ACHN (cell line): ENCODE results near the gene CYP21A2.
A peak's percentile ranks its signal among the peaks of the same experiment; 100 is the strongest.
"Not testable (repeated sequence)": the region's sequence is repeated elsewhere in the genome, so short reads cannot be mapped to it uniquely, and the experiment has no call there.

ENCODE experiments used
- DNase-seq: peaks from one replicate; pipeline ENCODE4 v3.0.0-alpha.2; 2015
- in situ Hi-C: cut with HindIII; loops from 2 replicates; pipeline ENCODE4 v1.10.0; 2017; ENCODE audit warnings: low sequenced_read_pairs, low pct_ligation_motif_present, low pct_unique_long_range_greater_than_20kb

The CYP21A2 gene

DNA sequence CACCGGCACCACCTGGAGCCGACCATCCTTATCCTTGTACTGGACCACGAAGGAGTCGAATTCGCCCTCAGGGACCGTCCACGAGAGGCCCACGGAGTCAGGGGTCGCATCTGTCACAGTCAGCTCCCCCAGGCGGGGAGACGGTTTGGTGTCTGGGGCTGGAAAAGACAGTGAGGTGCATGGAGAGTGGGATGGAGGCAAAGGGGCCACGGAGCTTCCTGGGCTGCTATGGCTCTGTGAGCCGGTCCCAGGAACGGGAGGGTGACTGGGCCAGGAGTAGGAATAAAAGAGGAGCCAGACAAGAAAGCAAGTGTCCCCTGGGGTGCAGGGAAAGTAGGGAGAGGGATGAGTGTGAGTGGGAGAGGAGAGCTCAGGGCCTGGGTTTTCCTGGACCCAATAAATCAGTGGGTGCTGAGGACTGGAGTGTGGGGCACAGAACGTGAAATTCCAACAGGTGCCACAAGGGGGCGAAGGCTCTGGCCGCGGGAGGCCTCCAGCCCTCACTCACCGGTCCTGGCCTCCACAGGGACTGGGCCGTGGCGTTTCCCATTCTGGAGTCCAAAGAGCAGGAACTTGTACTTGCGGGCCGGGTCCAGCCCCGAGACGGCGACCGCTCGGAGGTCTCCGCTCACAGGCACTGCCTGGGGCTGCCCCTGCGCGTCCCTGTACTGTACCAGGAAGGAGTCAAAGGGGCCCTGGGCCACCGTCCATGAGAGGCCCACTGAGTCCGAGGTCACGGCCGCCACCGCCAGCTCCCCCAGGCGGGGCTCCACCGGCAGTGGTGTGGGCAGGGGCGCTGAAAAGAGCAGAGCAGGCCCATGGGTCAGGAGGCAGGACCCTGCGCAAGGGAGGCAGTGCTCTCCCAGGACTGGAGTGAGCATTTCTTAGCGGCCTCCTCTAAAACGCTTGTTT lies 9.9 kb downstream of the CYP21A2 start:
- peak; percentile 44 for DNase-seq
- in situ Hi-C loops: no loop called here

DNA sequence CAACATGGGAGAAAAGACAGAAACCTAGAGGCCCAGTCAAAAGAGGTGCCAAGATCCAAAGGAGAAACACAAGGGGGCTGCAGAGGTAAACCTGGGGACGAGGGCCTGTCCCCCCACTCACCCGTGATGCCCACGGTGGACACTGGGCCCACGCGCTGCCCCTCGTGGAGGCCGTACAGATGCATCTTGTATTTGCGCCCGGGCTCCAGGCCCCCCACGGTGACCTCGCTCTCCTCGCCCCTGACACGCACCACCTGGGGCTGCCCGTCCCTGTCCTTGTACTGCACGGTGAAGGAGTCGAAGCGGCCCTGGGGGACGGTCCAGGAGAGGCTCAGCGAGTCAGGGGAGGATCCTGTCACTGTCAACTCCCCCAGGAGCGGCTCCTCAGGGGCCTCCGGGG lies 10.9 kb downstream of the CYP21A2 start:
- DNase-seq, in situ Hi-C loops: not testable (repeated sequence)

DNA sequence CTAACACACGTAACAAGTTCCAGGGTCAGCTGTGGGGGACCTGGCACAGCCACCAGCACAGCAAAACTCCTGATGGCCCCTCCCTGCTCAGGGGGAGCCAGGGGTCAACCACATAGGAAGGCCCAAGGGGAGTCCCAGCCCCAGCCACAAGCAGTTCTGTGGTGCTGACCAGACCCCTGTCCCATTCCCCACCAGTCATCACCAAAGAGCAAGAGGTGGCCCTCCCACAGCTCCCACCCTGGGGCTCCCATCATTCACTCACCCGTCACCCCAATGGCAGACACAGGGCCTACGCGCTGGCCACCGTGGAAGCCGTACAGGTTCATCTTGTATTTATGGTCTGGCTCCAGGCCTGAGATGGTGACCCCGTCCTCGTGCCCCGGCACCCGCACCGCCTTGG lies 11.5 kb downstream of the CYP21A2 start:
- in situ Hi-C loops, DNase-seq: not testable (repeated sequence)

DNA sequence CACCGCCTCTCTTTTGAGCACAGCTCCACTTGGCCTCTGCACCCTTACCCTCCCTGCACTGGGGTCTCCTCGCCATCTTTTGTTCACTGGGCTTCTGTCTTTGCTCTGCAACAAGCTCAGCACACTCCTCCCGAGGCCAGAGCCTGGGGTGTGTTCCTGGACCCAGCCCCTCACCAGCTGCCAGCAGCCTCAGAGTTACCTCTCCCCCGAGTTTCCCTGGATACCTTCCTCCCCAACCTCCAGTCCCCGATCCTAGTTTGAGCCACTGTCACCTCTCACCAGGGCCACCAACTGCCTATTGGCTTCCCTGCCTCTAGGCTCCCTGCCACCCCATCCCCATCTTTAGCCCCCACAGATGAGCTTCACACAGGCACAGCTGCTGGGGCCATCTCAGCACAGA lies 12.3 kb downstream of the CYP21A2 start:
- in situ Hi-C loops: no loop called here
- no peak for DNase-seq

DNA sequence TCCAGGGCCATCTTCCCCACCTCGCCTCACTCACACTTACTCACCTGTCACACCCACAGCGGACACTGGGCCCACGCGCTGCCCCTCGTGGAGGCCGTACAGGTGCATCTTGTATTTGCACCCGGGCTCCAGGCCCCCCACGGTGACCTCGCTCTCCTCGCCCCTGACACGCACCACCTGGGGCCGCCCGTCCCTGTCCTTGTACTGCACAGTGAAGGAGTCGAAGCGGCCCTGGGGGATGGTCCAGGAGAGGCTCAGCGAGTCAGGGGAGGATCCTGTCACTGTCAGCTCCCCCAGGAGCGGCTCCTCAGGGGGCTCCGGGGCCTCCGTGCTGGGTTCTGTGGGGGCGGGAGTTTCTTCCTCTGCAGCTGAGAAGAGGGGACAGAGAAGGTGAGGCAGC lies 14.4 kb downstream of the CYP21A2 start:
- DNase-seq, in situ Hi-C loops: not testable (repeated sequence)

DNA sequence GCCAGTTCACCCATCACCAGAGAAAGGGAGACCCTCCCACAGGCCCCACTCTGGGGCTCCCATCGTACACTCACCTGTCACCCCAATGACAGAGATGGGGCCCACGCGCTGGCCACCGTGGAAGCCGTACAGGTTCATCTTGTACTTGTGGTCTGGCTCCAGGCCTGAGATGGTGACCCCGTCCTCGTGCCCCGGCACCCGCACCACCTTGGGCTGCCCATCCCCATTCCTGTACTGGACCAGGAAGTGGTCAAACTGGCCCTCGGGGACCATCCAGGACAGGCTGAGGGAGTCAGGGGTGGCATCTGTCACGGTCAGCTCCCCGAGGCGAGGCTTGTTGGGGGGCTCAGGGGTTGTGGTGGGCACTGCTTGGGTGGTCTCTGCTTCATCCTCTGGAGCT lies 15.1 kb downstream of the CYP21A2 start:
- DNase-seq, in situ Hi-C loops: not testable (repeated sequence)

DNA sequence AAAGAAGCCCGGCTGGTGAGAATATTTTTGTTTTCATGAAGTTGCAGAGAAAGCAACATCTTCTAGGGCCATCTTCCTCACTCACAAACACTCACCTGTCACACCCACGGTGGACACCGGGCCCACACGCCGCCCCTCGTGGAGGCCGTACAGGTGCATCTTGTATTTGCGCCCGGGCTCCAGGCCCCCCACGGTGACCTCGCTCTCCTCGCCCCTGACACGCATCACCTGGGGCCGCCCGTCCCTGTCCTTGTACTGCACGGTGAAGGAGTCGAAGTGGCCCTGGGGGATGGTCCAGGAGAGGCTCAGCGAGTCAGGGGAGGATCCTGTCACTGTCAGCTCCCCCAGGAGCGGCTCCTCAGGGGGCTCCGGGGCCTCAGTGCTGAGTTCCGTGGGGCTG lies 17.5 kb downstream of the CYP21A2 start:
- DNase-seq, in situ Hi-C loops: not testable (repeated sequence)

DNA sequence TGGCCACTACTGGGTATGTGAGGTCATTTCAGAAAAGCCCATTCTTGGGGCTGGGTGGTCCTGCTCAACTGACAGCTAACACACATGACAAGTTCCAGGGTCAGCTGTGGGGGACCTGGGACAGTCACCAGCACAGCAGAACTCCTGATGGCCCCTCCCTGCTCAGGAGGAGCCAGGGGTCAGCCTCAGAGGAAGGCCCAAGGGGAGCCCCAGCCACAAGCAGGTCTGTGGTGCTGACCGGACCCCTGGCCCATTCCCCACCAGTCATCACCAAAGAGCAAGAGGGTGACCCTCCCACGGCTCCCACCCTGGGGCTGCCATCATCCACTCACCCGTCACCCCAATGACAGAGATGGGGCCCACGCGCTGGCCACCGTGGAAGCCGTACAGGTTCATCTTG lies 18.0 kb downstream of the CYP21A2 start:
- no peak for DNase-seq
- in situ Hi-C loops: no loop called here

DNA sequence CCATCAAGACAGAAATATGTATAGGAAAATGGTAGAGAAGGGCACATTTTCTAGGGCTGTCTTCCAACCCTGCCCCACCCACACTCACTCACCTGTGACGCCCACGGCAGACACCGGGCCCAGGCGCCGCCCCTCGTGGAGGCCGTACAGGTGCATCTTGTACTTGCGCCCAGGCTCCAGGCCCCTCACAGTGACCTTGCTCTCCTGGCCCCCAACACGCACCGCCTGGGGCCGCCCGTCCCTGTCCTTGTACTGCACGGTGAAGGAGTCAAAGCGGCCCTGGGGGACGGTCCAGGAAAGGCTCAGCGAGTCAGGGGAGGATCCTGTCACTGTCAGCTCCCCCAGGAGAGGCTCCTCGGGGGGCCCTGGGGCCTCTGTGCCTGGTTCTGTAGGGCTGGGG lies 19.8 kb downstream of the CYP21A2 start:
- in situ Hi-C loops: no loop called here
- DNase-seq: no peak

DNA sequence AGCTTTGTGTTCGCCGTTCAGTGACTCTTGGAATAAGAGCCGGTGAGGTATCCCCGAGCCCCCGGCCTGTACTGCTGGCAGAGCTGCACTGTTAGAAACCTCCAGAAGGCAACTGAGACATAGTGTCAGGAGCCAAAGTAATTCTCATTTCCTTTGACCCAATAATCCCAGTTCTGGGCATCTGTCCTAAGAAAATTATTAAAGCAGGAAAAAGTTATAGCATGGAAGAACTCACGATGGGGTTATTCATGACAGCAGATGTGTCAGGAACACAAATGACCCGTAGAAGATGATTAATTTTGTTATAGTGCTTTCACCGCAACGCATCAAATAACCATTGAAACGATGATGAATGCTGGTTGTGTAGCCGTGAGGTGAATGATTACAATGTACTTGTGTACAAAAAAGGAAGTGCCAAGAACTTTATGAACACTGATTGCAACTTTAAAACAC lies 20.3 kb downstream of the CYP21A2 start:
- DNase-seq: no peak
- in situ Hi-C loops: no loop called here

DNA sequence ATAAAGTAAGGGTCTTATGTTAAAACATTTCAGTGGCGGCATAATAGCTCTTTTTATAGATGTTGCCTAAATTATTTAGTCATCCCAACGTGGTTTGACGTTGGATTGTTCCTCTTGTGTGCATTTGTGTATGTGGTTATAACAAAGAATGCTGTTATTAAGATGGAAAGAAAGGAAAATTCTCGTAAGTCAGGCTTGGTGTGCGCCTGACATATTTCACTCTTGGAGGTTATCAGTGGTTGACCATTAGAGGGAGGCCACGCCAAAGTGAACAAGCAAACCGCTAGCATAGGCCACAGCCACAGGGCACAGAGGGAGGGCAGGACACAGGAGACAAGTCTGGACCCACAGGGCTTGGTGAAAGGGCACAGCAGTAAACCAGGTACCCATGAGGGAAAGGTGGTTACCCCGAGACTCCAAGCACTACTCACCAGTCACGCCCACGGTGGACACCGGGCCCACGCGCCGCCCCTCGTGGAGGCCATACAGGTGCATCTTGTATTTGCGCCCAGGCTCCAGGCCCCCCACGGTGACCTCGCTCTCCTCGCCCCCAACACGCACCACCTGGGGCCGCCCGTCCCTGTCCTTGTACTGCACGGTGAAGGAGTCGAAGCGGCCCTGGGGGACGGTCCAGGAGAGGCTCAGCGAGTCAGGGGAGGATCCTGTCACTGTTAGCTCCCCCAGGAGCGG lies 22.9 kb downstream of the CYP21A2 start:
- DNase-seq: peak; percentile 7
- in situ Hi-C loops: no loop called here

DNA sequence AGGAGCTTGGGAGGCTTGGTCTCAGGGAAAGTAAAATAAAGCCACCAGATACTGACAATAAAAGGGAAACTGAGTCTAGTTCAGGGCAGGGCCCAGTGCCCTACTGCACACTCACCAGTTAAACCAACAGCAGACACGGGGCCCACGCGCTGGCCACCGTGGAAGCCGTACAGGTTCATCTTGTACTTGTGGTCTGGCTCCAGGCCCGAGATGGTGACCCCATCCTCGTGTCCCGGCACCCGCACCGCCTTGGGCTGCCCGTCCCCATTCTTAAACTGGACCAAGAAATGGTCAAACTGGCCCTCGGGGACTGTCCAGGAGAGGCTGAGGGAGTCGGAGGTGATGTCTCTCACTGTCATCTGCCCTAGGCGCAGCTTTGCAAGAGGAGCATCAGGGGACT lies 26.5 kb downstream of the CYP21A2 start:
- DNase-seq: no peak
- in situ Hi-C loops: no loop called here

DNA sequence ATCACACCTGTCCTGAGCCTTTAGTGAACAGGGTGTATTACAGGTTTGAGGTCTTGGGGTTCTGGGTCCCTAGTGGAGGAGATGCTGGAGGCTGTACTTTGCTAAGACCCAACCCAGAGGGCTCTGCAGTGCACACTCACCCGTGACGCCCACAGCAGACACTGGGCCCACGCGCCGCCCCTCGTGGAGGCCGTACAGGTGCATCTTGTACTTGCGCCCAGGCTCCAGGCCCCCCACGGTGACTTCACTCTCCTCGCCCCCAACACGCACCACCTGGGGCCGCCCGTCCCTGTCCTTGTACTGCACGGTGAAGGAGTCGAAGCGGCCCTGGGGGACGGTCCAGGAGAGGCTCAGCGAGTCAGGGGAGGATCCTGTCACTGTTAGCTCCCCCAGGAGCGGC lies 29.3 kb downstream of the CYP21A2 start:
- DNase-seq, in situ Hi-C loops: not testable (repeated sequence)

DNA sequence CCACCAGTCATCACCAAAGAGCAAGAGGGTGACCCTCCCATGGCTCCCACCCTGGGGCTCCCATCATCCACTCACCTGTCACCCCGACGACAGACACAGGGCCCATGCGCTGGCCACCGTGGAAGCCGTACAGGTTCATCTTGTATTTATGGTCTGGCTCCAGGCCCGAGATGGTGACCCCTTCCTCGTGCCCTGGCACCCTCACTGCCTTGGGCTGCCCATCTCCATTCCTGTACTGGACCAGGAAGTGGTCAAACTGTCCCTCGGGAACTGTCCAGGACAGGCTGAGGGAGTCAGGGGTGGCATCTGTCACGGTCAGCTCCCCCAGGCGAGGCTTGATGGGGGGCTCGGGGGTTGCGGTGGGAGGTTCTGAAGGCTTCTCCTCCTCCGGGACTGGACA lies 30.1 kb downstream of the CYP21A2 start:
- DNase-seq, in situ Hi-C loops: not testable (repeated sequence)

DNA sequence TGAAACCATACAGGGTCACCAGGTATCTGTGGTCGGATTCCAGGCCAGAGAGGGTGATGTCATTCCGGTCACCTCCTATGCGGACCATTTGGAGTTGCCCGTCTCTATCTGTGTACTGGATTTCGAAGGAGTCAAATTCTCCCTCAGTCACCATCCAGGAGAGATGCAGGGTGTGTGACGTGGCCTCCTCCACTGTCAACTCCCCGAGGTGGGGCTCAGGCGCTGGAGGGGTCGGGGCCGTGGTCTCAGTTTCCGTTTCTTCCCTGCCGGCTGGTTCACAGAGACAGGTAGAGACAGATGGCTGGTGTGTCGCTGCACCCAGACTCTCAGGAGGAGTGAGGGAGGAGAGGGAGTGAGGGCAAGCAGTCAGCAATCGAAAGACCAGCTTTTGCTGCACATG lies 30.7 kb downstream of the CYP21A2 start:
- in situ Hi-C loops: no loop called here
- DNase-seq: no peak

DNA sequence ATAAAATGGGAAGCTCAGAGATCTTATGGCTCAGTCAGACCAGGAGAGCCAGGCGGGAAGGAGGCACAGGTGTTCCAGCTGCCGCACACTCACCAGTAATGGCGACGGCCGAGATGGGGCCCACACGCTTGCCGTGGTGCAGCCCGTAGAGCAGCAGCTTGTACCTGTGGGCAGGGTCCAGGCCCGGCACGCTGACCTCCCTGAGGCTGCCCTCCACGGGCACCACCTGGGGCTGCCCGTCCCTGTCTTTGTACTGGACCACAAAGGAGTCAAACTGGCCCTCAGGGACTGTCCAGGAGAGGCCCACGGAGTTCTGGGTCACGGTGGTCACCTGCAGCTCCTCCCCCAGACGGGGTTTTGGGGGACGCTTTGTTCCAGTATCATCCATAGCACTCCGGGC lies 31.2 kb downstream of the CYP21A2 start:
- in situ Hi-C loops: no loop called here
- no peak for DNase-seq

DNA sequence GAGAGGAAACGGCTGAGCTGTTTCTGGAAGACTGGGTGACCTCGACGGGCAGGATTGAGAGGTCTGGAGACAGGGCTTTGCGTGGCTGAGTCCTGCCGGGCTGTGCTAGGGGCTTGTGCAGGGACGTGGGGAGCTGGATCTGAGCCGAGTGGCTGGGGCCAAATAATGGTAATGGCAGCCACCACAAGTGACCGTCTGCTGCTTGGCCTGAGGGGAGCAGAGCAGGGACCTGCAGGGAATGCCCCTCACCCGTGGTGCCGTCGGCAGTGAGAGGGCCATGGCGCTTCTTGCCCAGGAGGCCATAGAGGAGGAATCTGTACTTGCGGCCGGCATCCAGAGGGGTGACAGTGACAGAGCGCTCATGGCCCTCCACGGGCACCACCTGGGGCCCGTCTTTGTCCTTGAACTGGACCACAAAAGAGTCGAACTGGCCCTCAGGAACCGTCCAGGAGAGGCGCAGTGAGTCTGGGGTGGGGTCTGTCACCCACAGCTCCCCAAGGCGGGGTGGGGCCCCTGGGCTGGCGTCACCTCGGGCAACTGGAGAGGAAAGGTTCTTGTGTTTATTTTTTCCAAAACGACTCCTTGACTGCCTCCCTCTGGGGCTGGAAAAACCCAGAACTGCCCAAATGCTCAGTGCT lies 31.8 kb downstream of the CYP21A2 start:
- in situ Hi-C loops: no loop called here
- DNase-seq: no peak

DNA sequence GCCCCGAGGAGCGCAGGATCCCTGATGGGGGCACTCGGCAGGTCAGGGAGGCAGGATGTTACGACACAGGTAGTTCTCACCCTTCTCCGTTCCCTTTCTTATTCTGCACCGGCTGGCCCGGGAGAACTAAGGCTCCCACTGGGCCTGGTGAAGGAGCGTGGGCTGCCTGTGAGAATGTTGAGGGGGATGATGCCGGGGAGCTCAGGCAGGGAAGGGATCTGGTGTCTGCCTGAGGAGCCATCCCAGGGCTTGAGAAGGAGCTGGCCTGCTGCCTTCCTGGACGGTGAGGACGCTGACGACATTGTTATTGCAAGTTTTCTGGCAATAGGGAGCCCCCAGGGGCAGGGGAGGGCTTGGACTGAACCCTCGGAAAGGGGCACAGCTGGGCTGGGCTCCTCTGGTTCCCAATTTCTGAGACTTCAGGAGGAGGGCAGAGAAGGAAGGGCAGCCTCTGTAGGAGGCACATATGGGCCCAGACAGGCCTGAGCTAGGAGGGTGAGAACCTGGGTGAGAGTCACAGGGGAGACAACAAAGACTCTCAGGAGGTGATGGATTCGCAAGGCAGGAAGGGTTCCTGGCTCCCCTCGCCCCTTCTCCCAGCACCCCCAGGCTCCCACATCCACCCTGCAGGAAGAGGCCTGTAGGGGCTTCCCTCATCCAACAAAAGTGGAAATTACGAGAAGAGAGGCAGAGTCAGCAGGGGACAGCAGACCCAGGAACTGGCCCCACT lies 32.8 kb downstream of the CYP21A2 start:
- in situ Hi-C loops: no loop called here
- no peak for DNase-seq

DNA sequence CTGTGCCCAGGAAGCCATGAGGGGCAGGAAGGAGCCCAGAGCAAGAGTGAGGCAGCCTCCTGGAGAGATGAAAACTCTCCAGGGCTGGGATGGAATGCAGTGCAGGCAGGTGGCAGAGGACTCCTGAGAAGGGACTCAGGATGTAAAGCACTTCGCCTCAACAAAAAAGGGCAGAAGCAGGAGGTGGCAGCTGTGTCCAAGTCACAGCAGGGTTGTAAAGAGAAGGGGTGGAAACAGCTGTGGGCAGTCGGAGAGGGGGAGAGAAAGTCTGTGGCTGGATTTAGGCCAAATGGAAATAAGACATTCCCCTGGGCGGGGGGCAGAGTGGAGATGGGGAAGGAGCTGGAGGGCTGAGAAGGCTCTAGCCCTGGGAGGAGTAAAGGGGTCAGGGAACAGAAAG lies 34.9 kb downstream of the CYP21A2 start:
- in situ Hi-C loops: no loop called here

More for the DNA sequence above, 34.9 kb downstream of the CYP21A2 start:
- no peak for DNase-seq
